Tibial nerve (tissue), 4 donors: ENCODE results near the gene PRSS38. TPM values are rescaled to one million over a fixed set of nuclear protein-coding genes. Genes with fewer than 3 reads are reported as not detected.

Source experiments
- DNase-seq, 2 donors: peaks; one replicate each; pipeline ENCODE4 v3.0.0-alpha.2; 2019; ENCODE audit warnings: low spot score in 2 of 2
- H3K27ac ChIP-seq, 4 donors: fragments of 200-600 bp; sonication (generic) in 3 of 4; one replicate each; pipeline ENCODE4 v1.5.1; 2017 to 2019; ENCODE audit warnings: mild to moderate bottlenecking in 1 of 4
- H3K27me3 ChIP-seq, 2 donors: fragments of 200-600 bp; sonication (generic) in 1 of 2; one replicate each; pipeline versions ENCODE4 v1.5.1 to v1.6.0; 2017 to 2019
- H3K36me3 ChIP-seq, 3 donors: fragments of 200-600 bp; sonication (generic); one replicate each; pipeline ENCODE4 v1.5.1; 2018 to 2019
- H3K4me1 ChIP-seq, 4 donors: fragments of 200-600 bp; sonication (generic) in 3 of 4; one replicate each; pipeline ENCODE4 v1.5.1; 2017 to 2019
- H3K4me3 ChIP-seq, 4 donors: fragments of 200-600 bp; sonication (generic) in 3 of 4; one replicate each; pipeline ENCODE4 v1.5.1; 2017 to 2019; ENCODE audit warnings: mild to moderate bottlenecking in 1 of 4, moderate library complexity in 1 of 4
- H3K9me3 ChIP-seq, 4 donors: fragments of 200-600 bp; sonication (generic) in 3 of 4; one replicate each; pipeline ENCODE4 v1.5.1; 2017 to 2019
- CTCF ChIP-seq, 5 experiments: fragments of 200-600 bp in 3 of 5; fragments of 450-650 bp in 2 of 5; sonication (generic) in 3 of 5; IDR thresholded peaks; one replicate each; pipeline ENCODE4 v1.5.1; 2016 to 2019; ENCODE audit warnings: antibody characterized with exemption in 5 of 5, mild to moderate bottlenecking in 3 of 5, moderate library complexity in 2 of 5
- EP300 ChIP-seq, 2 donors: sonication (generic); formaldehyde crosslinking; IDR thresholded peaks; one replicate each; pipeline ENCODE4 v1.6.1; 2017; ENCODE audit warnings: antibody characterized with exemption in 2 of 2, mild to moderate bottlenecking in 1 of 2
- POLR2A ChIP-seq, 2 donors: fragments of 450-650 bp; IDR thresholded peaks; one replicate each; pipeline ENCODE4 v1.6.1; 2017; ENCODE audit warnings: antibody characterized with exemption in 2 of 2, mild to moderate bottlenecking in 2 of 2, moderate library complexity in 2 of 2
- WGBS, 2 donors: methylation state at CpG; one replicate each; pipeline ENCODE4 v1.1.5; 2018; 5-methylcytosine and 5-hydroxymethylcytosine counted together
- total RNA-seq, 4 donors: library from RNA; depleted of rRNA; stranded (reverse); fragments of >200 nt; gene quantifications; one replicate each; pipeline ENCODE4 v1.1.0, GENCODE V29; 2016

Gene PRSS38
- total RNA-seq, 4 donors from 2014 or later: not detected

GRCh38 chr1:227785094-227785804, 30.2 kb upstream of the PRSS38 start:
- 88 to 90% methylated on average over 13 of the region's 13 CpGs for WGBS, 2 donors
- Histone ChIP-seq H3K27ac (no peak overlapping the region), H3K9me3 (no peaks in the 10 kb centered on the region), H3K4me1 (peaks cover 0 to 23% (median 12%) of the 10 kb centered on the region in 4 donors), H3K4me3 (no peak overlapping the region), H3K27me3 (no peaks in the 10 kb centered on the region), H3K36me3 (peaks cover 0 to 21% (median 0%) of the 10 kb centered on the region in 3 donors)
- no peak for DNase-seq
- TF ChIP-seq EP300 (IDR thresholded peaks at IDR 0.05): no peak
- TF ChIP-seq CTCF (IDR thresholded peaks at IDR 0.05): no peak
- no peak for TF ChIP-seq POLR2A (IDR thresholded peaks at IDR 0.05)

GRCh38 chr1:227785805-227786671, 29.4 kb upstream of the PRSS38 start:
- no peaks in the 10 kb centered on the region for H3K27me3 ChIP-seq
- peak overlapping the region in 1 of 4 donors; percentile 87 for H3K27ac ChIP-seq
- no peaks in the 10 kb centered on the region for H3K9me3 ChIP-seq
- H3K4me3 ChIP-seq: no peak overlapping the region
- peaks cover 0 to 13% (median 0%) of the 10 kb centered on the region in 3 donors for H3K36me3 ChIP-seq
- peak; percentile 2 to 6 for DNase-seq
- 68 to 71% methylated on average over 19 of the region's 19 CpGs for WGBS, 2 donors
- H3K4me1 ChIP-seq: peaks cover 0 to 23% (median 12%) of the 10 kb centered on the region in 4 donors
- TF ChIP-seq CTCF (IDR thresholded peaks at IDR 0.05) (no peak), POLR2A (IDR thresholded peaks at IDR 0.05) (no peak), EP300 (IDR thresholded peaks at IDR 0.05) (no peak)

- peaks cover 0 to 23% (median 12%) of the 10 kb centered on the region in 4 donors for H3K4me1 ChIP-seq
- peaks cover 0 to 6% (median 0%) of the 10 kb centered on the region in 3 donors for H3K36me3 ChIP-seq
- peak overlapping the region; percentile 43 to 79 (median 68) for H3K4me3 ChIP-seq
- peak overlapping the region; percentile 57 to 87 (median 80) for H3K27ac ChIP-seq
- 30 to 42% methylated on average over 35 to 37 of the region's 45 CpGs for WGBS, 2 donors
- TF ChIP-seq EP300 (IDR thresholded peaks at IDR 0.05) (no peak), CTCF (IDR thresholded peaks at IDR 0.05) (no peak), POLR2A (IDR thresholded peaks at IDR 0.05) (no peak)
- peak; percentile 7 to 12 for DNase-seq
- no peaks in the 10 kb centered on the region for H3K27me3 ChIP-seq
- H3K9me3 ChIP-seq: no peaks in the 10 kb centered on the region
Observed at GRCh38 chr1:227786673-227787512, 28.6 kb upstream of the PRSS38 start.

- WGBS, 2 donors: 0 to 2% methylated on average over 25 to 41 of the region's 60 CpGs
- Histone ChIP-seq H3K27ac (peak overlapping the region; percentile 57 to 87 (median 80)), H3K4me1 (peaks cover 0 to 23% (median 12%) of the 10 kb centered on the region in 4 donors)
Observed at GRCh38 chr1:227787513-227788270, 27.8 kb upstream of the PRSS38 start.

More at GRCh38 chr1:227787513-227788270, 27.8 kb upstream of the PRSS38 start:
- Histone ChIP-seq H3K36me3 (no peaks in the 10 kb centered on the region), H3K4me3 (peak overlapping the region; percentile 43 to 79 (median 68)), H3K9me3 (no peaks in the 10 kb centered on the region), H3K27me3 (no peaks in the 10 kb centered on the region)
- peak; percentile 79 to 83 for DNase-seq
- peak; percentile 19 to 72 for TF ChIP-seq EP300 (IDR thresholded peaks at IDR 0.05)
- no peak for TF ChIP-seq CTCF (IDR thresholded peaks at IDR 0.05)
- peak in 1 of 2 donors; percentile 56 for TF ChIP-seq POLR2A (IDR thresholded peaks at IDR 0.05)
